Chondrocyte (in vitro differentiated cells): ENCODE results near the gene ZNF212. TPM values are rescaled to one million over a fixed set of nuclear protein-coding genes. Genes with fewer than 3 reads are reported as not detected.

Experiments
- DNase-seq: peaks from one replicate; pipeline ENCODE4 v3.0.0; 2021; ENCODE audit warnings: mixed read lengths, low spot score
- H3K27ac Mint-ChIP-seq: one replicate; pipeline ENCODE4 v1.8.0; 2021; ENCODE audit warnings: mild to moderate bottlenecking, moderate library complexity, mixed read lengths; ENCODE audit not compliant: unreplicated experiment
- H3K27me3 Mint-ChIP-seq: 2 replicates; pipeline ENCODE4 v1.8.0; 2021; ENCODE audit warnings: low read depth, mixed read lengths
- H3K36me3 Mint-ChIP-seq: 2 replicates; pipeline ENCODE4 v1.8.0; 2021; ENCODE audit warnings: low read depth, mixed read lengths
- H3K4me1 Mint-ChIP-seq: 2 replicates; pipeline ENCODE4 v1.8.0; 2021; ENCODE audit warnings: low read depth, mild to moderate bottlenecking, mixed read lengths
- H3K4me3 Mint-ChIP-seq: one replicate; pipeline ENCODE4 v1.8.0; 2021; ENCODE audit warnings: mild to moderate bottlenecking, moderate library complexity, mixed read lengths; ENCODE audit not compliant: unreplicated experiment
- H3K9me3 Mint-ChIP-seq: 2 replicates; pipeline ENCODE4 v1.8.0; 2021; ENCODE audit warnings: low read depth, mixed read lengths
- total RNA-seq: library from RNA; stranded (reverse); gene quantifications from 3 replicates; pipeline ENCODE4 v1.2.1, GENCODE V29; 2021
- TF ChIP-seq, protein P1 (sequence below): fragments of 200-600 bp; sonication (generic); IDR thresholded peaks from 2 replicates; pipeline ENCODE4 v1.5.0; 2021; ENCODE audit warnings: antibody characterized with exemption, mild to moderate bottlenecking, moderate library complexity

Gene ZNF212
- total RNA-seq, 1 donor from 2014 or later: 7.9 TPM

DNA sequence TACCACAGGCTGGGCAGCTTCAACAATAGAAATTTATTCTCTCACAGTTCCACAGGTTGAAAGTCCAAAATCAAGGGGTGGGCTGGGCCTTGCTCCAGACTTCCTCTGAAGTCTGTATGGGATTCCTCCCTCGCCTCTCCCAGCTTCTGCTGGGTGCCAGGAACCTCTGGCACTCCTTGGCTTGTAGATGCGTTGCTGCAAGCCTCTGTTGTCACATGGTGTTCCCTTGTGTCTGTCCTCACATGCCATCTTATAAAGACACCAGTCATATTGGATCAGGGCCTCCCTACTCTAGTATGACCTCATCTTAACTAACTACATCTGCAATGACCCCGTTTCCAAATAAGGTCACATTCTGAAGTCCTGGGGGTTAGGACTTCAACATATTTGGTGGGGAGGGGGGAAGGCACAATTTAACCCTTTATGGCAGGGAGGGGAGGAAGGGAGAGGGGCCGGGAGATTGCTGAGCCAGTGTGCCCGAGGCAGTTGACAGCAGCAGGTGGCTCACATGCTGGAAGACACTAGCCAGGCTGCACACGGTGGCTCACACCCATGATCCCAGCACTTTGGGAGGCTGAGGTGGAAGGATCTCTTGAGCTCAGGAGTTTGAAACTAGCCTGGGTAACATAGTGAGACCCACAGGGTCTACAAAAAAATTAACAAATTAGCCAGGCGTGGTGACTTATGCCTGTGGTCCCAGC, 25.3 kb upstream of the ZNF212 start:
- Mint-ChIP-seq H3K36me3 (peaks cover 51% of the 10 kb centered on the region), H3K27me3 (no peaks in the 10 kb centered on the region), H3K4me3 (no peak overlapping the region), H3K4me1 (peaks cover 12% of the 10 kb centered on the region), H3K27ac (no peak overlapping the region), H3K9me3 (no peaks in the 10 kb centered on the region)
- DNase-seq: no peak
- TF ChIP-seq, protein P1, sequence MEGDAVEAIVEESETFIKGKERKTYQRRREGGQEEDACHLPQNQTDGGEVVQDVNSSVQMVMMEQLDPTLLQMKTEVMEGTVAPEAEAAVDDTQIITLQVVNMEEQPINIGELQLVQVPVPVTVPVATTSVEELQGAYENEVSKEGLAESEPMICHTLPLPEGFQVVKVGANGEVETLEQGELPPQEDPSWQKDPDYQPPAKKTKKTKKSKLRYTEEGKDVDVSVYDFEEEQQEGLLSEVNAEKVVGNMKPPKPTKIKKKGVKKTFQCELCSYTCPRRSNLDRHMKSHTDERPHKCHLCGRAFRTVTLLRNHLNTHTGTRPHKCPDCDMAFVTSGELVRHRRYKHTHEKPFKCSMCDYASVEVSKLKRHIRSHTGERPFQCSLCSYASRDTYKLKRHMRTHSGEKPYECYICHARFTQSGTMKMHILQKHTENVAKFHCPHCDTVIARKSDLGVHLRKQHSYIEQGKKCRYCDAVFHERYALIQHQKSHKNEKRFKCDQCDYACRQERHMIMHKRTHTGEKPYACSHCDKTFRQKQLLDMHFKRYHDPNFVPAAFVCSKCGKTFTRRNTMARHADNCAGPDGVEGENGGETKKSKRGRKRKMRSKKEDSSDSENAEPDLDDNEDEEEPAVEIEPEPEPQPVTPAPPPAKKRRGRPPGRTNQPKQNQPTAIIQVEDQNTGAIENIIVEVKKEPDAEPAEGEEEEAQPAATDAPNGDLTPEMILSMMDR: no peak

DNA sequence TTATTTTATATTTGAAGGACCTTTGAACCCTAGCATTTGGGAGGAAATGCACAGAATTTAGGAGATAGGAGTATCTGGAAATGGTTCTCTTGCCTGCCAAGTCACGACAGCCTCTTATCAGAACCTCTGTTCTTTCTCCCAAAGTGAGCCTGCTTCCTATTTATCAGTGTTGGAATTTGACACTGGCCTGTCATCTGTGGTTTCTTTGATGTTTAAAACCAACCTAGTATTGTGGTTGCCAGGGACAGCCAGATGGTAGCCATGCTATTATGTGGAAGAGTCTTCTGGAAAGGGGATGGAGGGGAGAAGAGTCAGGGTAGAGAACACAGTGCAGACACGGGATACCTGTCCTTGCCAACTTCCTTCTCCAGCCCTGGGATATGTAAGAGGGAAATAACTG, 23.0 kb upstream of the ZNF212 start:
- H3K4me3 Mint-ChIP-seq: no peak overlapping the region
- TF ChIP-seq, protein P1: no peak
- no peaks in the 10 kb centered on the region for H3K9me3 Mint-ChIP-seq
- no peak for DNase-seq
- H3K27me3 Mint-ChIP-seq: no peaks in the 10 kb centered on the region
- peaks cover 45% of the 10 kb centered on the region for H3K36me3 Mint-ChIP-seq
- no peak overlapping the region for H3K27ac Mint-ChIP-seq
- peaks cover 17% of the 10 kb centered on the region for H3K4me1 Mint-ChIP-seq

GRCh38 chr7:149217570-149217969, 21.9 kb upstream of the ZNF212 start:
- Mint-ChIP-seq H3K27me3 (no peaks in the 10 kb centered on the region), H3K4me3 (no peak overlapping the region), H3K4me1 (peaks cover 17% of the 10 kb centered on the region), H3K36me3 (peaks cover 42% of the 10 kb centered on the region), H3K9me3 (no peaks in the 10 kb centered on the region), H3K27ac (no peak overlapping the region)
- DNase-seq: no peak
- TF ChIP-seq, protein P1: no peak

GRCh38 chr7:149218469-149219420, 20.7 kb upstream of the ZNF212 start:
- peaks cover 37% of the 10 kb centered on the region for H3K36me3 Mint-ChIP-seq
- H3K9me3 Mint-ChIP-seq: no peaks in the 10 kb centered on the region
- H3K4me3 Mint-ChIP-seq: no peak overlapping the region
- H3K27ac Mint-ChIP-seq: peak overlapping the region; percentile 15
- TF ChIP-seq, protein P1: no peak
- no peak for DNase-seq
- H3K27me3 Mint-ChIP-seq: no peaks in the 10 kb centered on the region
- H3K4me1 Mint-ChIP-seq: peaks cover 17% of the 10 kb centered on the region

- TF ChIP-seq, protein P1: no peak
- H3K27ac Mint-ChIP-seq: peak overlapping the region; percentile 8
- H3K9me3 Mint-ChIP-seq: no peaks in the 10 kb centered on the region
- no peak overlapping the region for H3K4me3 Mint-ChIP-seq
- H3K36me3 Mint-ChIP-seq: peaks cover 31% of the 10 kb centered on the region
- DNase-seq: no peak
- H3K4me1 Mint-ChIP-seq: peaks cover 17% of the 10 kb centered on the region
- no peaks in the 10 kb centered on the region for H3K27me3 Mint-ChIP-seq
Measured at GRCh38 chr7:149220534-149220933, 18.9 kb upstream of the ZNF212 start.
